ENCODE results near the gene TRABD.

- TF ChIP-seq CTCF (IDR thresholded peaks at IDR 0.05) = no peak
- TF ChIP-seq POLR2AphosphoS5 (IDR thresholded peaks at IDR 0.05; ENCODE audit: insufficient read depth in 1 of 2, low read depth in 1 of 2) = no peak
Measured at GRCh38 chr22:50189849-50190181, 4.1 kb downstream of the TRABD start.

Data from vagina (tissue), 2 donors.